HCT116 (cell line): ENCODE measurements around the gene IL1RAPL2. TPM values are rescaled to one million over a fixed set of nuclear protein-coding genes. Genes with fewer than 3 reads are reported as not detected.

Experiments used
- ATAC-seq: fragments of 200-7000 bp; cut with Tn5 transposase; 2 replicates; pipeline ENCODE4 v1.9.1; 2020; ENCODE audit warnings: mild to moderate bottlenecking, moderate library complexity
- BruUV-seq: library from RNA; stranded (reverse); fragments of 400-500 nt; replicated peaks from 2 replicates; lab custom pipeline; 2021; lab: Mats Ljungman, UMichigan
- CTCF ChIA-PET: fragments of 300-600 bp; sonication (Branson Sonifier 250); formaldehyde crosslinking; loops from one replicate; lab custom pipeline; 2021; ENCODE audit warnings: antibody characterized with exemption; lab: Charles Lee
- POLR2A ChIA-PET: fragments of 300-600, 350-600 bp; sonication (Branson Sonifier 250); formaldehyde crosslinking; loops from one replicate; lab custom pipeline; 2021; ENCODE audit warnings: antibody characterized with exemption; lab: Charles Lee
- RAD21 ChIA-PET, 2 experiments: fragments of 300-600 bp; sonication (Branson Sonifier 250); formaldehyde crosslinking; loops; one replicate each; lab custom pipeline; 2023; ENCODE audit warnings: low total read pairs in 2 of 2; ENCODE audit not compliant: uncharacterized antibody in 2 of 2, unreplicated experiment in 2 of 2, low non-redundant PET in 1 of 2; lab: Charles Lee
- DNase-seq: peaks from one replicate; pipeline ENCODE4 v3.0.0-alpha.2; 2010; ENCODE audit warnings: low read depth, low spot score
- H2AFZ ChIP-seq: fragments of 200-600 bp; shearing (Covaris generic), sonication (generic); 2 replicates; pipeline ENCODE4 v1.6.1; 2017; ENCODE audit warnings: low read depth, mixed run types, mixed read lengths, antibody characterized with exemption, low read length; ENCODE audit not compliant: poor library complexity, severe bottlenecking
- H3K27ac ChIP-seq: 2 replicates; pipeline ENCODE4 v1.5.1; 2012; ENCODE audit warnings: low read depth, low read length
- H3K27me3 ChIP-seq: fragments of 200-600 bp; sonication (generic); 2 replicates; pipeline ENCODE4 v1.6.1; 2016; ENCODE audit warnings: mixed run types, low read length, mixed read lengths; ENCODE audit not compliant: insufficient read depth
- H3K36me3 ChIP-seq, 2 experiments: fragments of 200-500 bp in 1 of 2; fragments of 200-600 bp in 1 of 2; sonication (Bioruptor generic) in 1 of 2; sonication (generic) in 1 of 2; 2 replicates each; pipeline versions ENCODE4 v1.5.1 to v1.6.1; 2014 to 2016; ENCODE audit warnings: low read length in 2 of 2, inconsistent platforms in 1 of 2, mixed read lengths in 1 of 2, mixed run types in 1 of 2; ENCODE audit not compliant: insufficient read depth in 2 of 2, control insufficient read depth in 1 of 2
- H3K4me1 ChIP-seq, 2 experiments: fragments of 200-600 bp in 1 of 2; sonication (generic) in 1 of 2; 2 replicates each; pipeline versions ENCODE4 v1.5.1 to v1.6.1; 2012 to 2017; ENCODE audit warnings: low read length in 2 of 2, inconsistent platforms in 1 of 2, mild to moderate bottlenecking in 1 of 2, mixed read lengths in 1 of 2, mixed run types in 1 of 2, moderate library complexity in 1 of 2; ENCODE audit not compliant: insufficient read depth in 2 of 2, control insufficient read depth in 1 of 2
- H3K4me2 ChIP-seq: fragments of 200-600 bp; sonication (generic); 2 replicates; pipeline ENCODE4 v1.6.1; 2017; ENCODE audit warnings: mixed run types, low read length, mixed read lengths
- H3K4me3 ChIP-seq, 2 experiments: fragments of 200-600 bp in 1 of 2; sonication (generic) in 1 of 2; replicated peaks in 1 of 2; 2 replicates each; pipeline ENCODE4 v1.5.1; 2011 to 2016; ENCODE audit warnings: low read length in 2 of 2, control low read depth in 1 of 2, low read depth in 1 of 2, mild to moderate bottlenecking in 1 of 2, mixed read lengths in 1 of 2, mixed run types in 1 of 2
- H3K79me2 ChIP-seq: fragments of 200-600 bp; sonication (generic); 2 replicates; pipeline ENCODE4 v1.6.1; 2017; ENCODE audit warnings: mild to moderate bottlenecking, mixed run types, low read length, moderate library complexity, mixed read lengths; ENCODE audit not compliant: insufficient read depth
- H3K9ac ChIP-seq: fragments of 200-600 bp; sonication (generic); 2 replicates; pipeline ENCODE4 v1.6.1; 2016; ENCODE audit warnings: low read length, mixed read lengths
- H3K9me2 ChIP-seq: fragments of 200-600 bp; sonication (generic), shearing (Covaris generic); 2 replicates; pipeline ENCODE4 v1.6.1; 2017; ENCODE audit warnings: mixed run types, mild to moderate bottlenecking, moderate library complexity; ENCODE audit not compliant: insufficient read depth
- H3K9me3 ChIP-seq, 2 experiments: fragments of 200-500 bp in 1 of 2; fragments of 200-600 bp in 1 of 2; sonication (Bioruptor generic) in 1 of 2; sonication (generic) in 1 of 2; 2 replicates each; pipeline ENCODE4 v1.6.1; 2014 to 2017; ENCODE audit warnings: low read length in 2 of 2, mixed read lengths in 2 of 2, inconsistent platforms in 1 of 2, low read depth in 1 of 2, mild to moderate bottlenecking in 1 of 2, mixed run types in 1 of 2, moderate library complexity in 1 of 2; ENCODE audit not compliant: control insufficient read depth in 1 of 2, insufficient read depth in 1 of 2
- H4K20me1 ChIP-seq: fragments of 200-600 bp; sonication (generic), shearing (Covaris generic); 2 replicates; pipeline ENCODE4 v1.6.1; 2017; ENCODE audit warnings: mixed run types, mild to moderate bottlenecking, moderate library complexity; ENCODE audit not compliant: insufficient read depth
- CBX3 ChIP-seq: IDR thresholded peaks from 2 replicates; pipeline ENCODE4 v1.6.1; 2012; ENCODE audit warnings: low read depth
- ELF1 ChIP-seq: IDR thresholded peaks from 2 replicates; pipeline ENCODE4 v1.6.1; 2012; ENCODE audit warnings: low read depth, borderline replicate concordance
- JUND ChIP-seq: IDR thresholded peaks from 2 replicates; pipeline ENCODE4 v1.6.1; 2012
- POLR2A ChIP-seq: IDR thresholded peaks from 2 replicates; pipeline ENCODE4 v1.7.0; 2011; ENCODE audit warnings: borderline replicate concordance; ENCODE audit not compliant: insufficient read depth, insufficient read length; ENCODE audit errors: extremely low read depth
- POLR2AphosphoS5 ChIP-seq: IDR thresholded peaks from 2 replicates; pipeline ENCODE4 v1.6.1; 2011; ENCODE audit warnings: mild to moderate bottlenecking, low read depth, low read length, moderate library complexity
- SRF ChIP-seq: IDR thresholded peaks from 2 replicates; pipeline ENCODE4 v1.6.1; 2012; ENCODE audit warnings: low read depth
- TCF7L2 ChIP-seq: IDR thresholded peaks from 2 replicates; pipeline ENCODE4 v1.7.0; 2011; ENCODE audit warnings: borderline replicate concordance, inconsistent platforms; ENCODE audit not compliant: insufficient read depth, insufficient read length; ENCODE audit errors: extremely low read depth
- ZFX ChIP-seq: fragments of 450-650 bp; IDR thresholded peaks from 2 replicates; pipeline ENCODE4 v1.6.1; 2017
- ZNF274 ChIP-seq: fragments of 200-500 bp; sonication (Bioruptor generic); IDR thresholded peaks from 2 replicates; pipeline ENCODE4 v1.6.1; 2014; ENCODE audit warnings: mild to moderate bottlenecking, low read depth, low read length, inconsistent platforms
- intact Hi-C: fragments of 100-400 bp; cut with micrococcal nuclease; formaldehyde crosslinking; loops from 2 replicates; pipeline ENCODE4 v1.10.0; 2022
- total RNA-seq: library from RNA; stranded (reverse); gene quantifications from one replicate; pipeline ENCODE4 v1.2.1, GENCODE V29; 2021; ENCODE audit not compliant: unreplicated experiment
- TF ChIP-seq, protein P1 (sequence below): IDR thresholded peaks from 2 replicates; pipeline ENCODE4 v1.6.1; 2011; ENCODE audit warnings: mild to moderate bottlenecking, low read length, moderate library complexity; ENCODE audit not compliant: insufficient replicate concordance; ENCODE audit errors: extremely low read depth
- TF ChIP-seq, protein P2 (sequence below): IDR thresholded peaks from 2 replicates; pipeline ENCODE4 v1.6.1; 2012
- TF ChIP-seq, protein P3 (sequence below): IDR thresholded peaks from 2 replicates; pipeline ENCODE4 v1.6.1; 2012

Gene IL1RAPL2
- total RNA-seq, 1 experiment from 2014 or later = not detected

DNA sequence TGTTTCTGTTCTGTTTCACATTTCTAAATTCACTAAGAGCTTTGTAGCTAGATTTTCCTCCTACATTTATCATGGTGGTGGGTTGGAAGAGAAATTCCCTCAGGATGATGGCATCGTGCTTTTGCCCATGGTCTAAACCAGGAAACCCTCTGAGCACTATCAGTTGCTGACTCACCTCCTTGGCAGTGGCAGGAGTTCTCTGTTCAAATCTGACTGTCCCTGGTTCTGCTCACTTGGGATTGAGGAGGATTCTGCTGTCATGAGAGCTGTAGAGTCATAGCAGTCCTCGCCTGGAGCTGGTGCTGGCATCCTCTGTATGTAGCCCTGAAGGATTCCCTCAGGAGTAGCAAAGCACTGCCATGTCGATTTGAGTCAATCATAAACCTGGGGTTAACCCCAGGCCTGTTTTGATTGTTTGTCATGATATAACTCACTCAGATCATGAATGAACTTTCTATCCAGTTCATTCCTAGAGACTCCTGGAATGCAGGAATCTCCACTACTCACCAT lies 645.1 kb downstream of the IL1RAPL2 start:
- DNase-seq (no peak), ATAC-seq (no peak)
- Histone ChIP-seq H3K9me2 (no peaks in the 10 kb centered on the region), H3K27ac (no peak overlapping the region), H3K4me3 (no peak overlapping the region), H3K36me3 (no peaks in the 10 kb centered on the region), H4K20me1 (no peaks in the 10 kb centered on the region), H3K4me2 (no peak overlapping the region), H3K79me2 (no peaks in the 10 kb centered on the region), H3K27me3 (no peaks in the 10 kb centered on the region), H3K4me1 (no peaks in the 10 kb centered on the region), H3K9ac (no peak overlapping the region), H3K9me3 (no peaks in the 10 kb centered on the region), H2AFZ (no peak overlapping the region)
- RAD21 ChIA-PET = no interaction called here
- CTCF ChIA-PET = no interaction called here
- TF ChIP-seq JUND (no peak), ELF1 (no peak), TCF7L2 (no peak), POLR2AphosphoS5 (no peak), ZFX (no peak), POLR2A (no peak), CBX3 (no peak), SRF (no peak), ZNF274 (no peak)
- TF ChIP-seq, protein P1, sequence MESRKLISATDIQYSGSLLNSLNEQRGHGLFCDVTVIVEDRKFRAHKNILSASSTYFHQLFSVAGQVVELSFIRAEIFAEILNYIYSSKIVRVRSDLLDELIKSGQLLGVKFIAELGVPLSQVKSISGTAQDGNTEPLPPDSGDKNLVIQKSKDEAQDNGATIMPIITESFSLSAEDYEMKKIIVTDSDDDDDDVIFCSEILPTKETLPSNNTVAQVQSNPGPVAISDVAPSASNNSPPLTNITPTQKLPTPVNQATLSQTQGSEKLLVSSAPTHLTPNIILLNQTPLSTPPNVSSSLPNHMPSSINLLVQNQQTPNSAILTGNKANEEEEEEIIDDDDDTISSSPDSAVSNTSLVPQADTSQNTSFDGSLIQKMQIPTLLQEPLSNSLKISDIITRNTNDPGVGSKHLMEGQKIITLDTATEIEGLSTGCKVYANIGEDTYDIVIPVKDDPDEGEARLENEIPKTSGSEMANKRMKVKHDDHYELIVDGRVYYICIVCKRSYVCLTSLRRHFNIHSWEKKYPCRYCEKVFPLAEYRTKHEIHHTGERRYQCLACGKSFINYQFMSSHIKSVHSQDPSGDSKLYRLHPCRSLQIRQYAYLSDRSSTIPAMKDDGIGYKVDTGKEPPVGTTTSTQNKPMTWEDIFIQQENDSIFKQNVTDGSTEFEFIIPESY = no peak
- TF ChIP-seq, protein P2, sequence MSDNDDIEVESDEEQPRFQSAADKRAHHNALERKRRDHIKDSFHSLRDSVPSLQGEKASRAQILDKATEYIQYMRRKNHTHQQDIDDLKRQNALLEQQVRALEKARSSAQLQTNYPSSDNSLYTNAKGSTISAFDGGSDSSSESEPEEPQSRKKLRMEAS = no peak
- TF ChIP-seq, protein P3, sequence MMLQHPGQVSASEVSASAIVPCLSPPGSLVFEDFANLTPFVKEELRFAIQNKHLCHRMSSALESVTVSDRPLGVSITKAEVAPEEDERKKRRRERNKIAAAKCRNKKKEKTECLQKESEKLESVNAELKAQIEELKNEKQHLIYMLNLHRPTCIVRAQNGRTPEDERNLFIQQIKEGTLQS = no peak
- BruUV-seq = no TSS peak
- POLR2A ChIA-PET = no interaction called here
- intact Hi-C loops = no loop called here
